A673 (cell line): ENCODE results near the gene CLIC4. TPM values are rescaled to one million over a fixed set of nuclear protein-coding genes. Genes with fewer than 3 reads are reported as not detected.

Experiments used
- BruUV-seq: library from RNA; stranded (reverse); fragments of 400-500 nt; replicated peaks from 2 replicates; lab custom pipeline; 2021; lab: Mats Ljungman, UMichigan
- CTCF ChIA-PET: fragments of 300-600 bp; sonication (Branson Sonifier 250); formaldehyde crosslinking; loops from one replicate; lab custom pipeline; 2022; ENCODE audit warnings: antibody characterized with exemption; lab: Charles Lee
- POLR2A ChIA-PET: fragments of 300-600 bp; sonication (Branson Sonifier 250); formaldehyde crosslinking; loops from one replicate; lab custom pipeline; 2022; ENCODE audit warnings: antibody characterized with exemption; ENCODE audit not compliant: low non-redundant PET; lab: Charles Lee
- DNase-seq: peaks from one replicate; pipeline ENCODE4 v3.0.0-alpha.2; 2015; ENCODE audit warnings: low spot score
- H3K27ac ChIP-seq: fragments of 200-600 bp; sonication (generic); 2 replicates; pipeline ENCODE4 v1.5.1; 2016; ENCODE audit warnings: mixed run types, low read depth, mild to moderate bottlenecking, mixed read lengths, antibody characterized with exemption, low read length; ENCODE audit not compliant: poor library complexity, severe bottlenecking
- H3K27me3 ChIP-seq: fragments of 200-600 bp; sonication (generic); replicated peaks from 2 replicates; pipeline ENCODE4 v1.6.1; 2017; ENCODE audit warnings: mixed run types, low read depth, mild to moderate bottlenecking, mixed read lengths, antibody characterized with exemption, low read length; ENCODE audit not compliant: insufficient read depth, poor library complexity
- H3K36me3 ChIP-seq: fragments of 200-600 bp; sonication (generic); 2 replicates; pipeline ENCODE4 v1.6.1; 2016; ENCODE audit warnings: mixed run types, mild to moderate bottlenecking, mixed read lengths, antibody characterized with exemption, low read length; ENCODE audit not compliant: insufficient read depth, poor library complexity, severe bottlenecking
- H3K4me1 ChIP-seq: fragments of 200-600 bp; sonication (generic); 2 replicates; pipeline ENCODE4 v1.6.1; 2017; ENCODE audit warnings: mixed run types, mild to moderate bottlenecking, mixed read lengths, antibody characterized with exemption, low read length; ENCODE audit not compliant: insufficient read depth, poor library complexity, severe bottlenecking
- H3K4me3 ChIP-seq: fragments of 200-600 bp; sonication (generic); 2 replicates; pipeline ENCODE4 v1.5.1; 2016; ENCODE audit warnings: low read depth, mixed run types, mild to moderate bottlenecking, mixed read lengths, low read length; ENCODE audit not compliant: poor library complexity, severe bottlenecking
- H3K9me3 ChIP-seq: fragments of 200-600 bp; sonication (generic); 2 replicates; pipeline ENCODE4 v1.6.1; 2016; ENCODE audit warnings: mixed run types, low read depth, mild to moderate bottlenecking, mixed read lengths, antibody characterized with exemption, low read length; ENCODE audit not compliant: poor library complexity, severe bottlenecking
- CTCF ChIP-seq: fragments of 300-800, 200-600 bp; sonication (generic); conservative IDR thresholded peaks from 2 replicates; pipeline ENCODE4 v1.5.1; 2017; ENCODE audit warnings: low read depth, mild to moderate bottlenecking, antibody characterized with exemption, low read length, moderate library complexity, mixed read lengths
- EZH2 ChIP-seq: fragments of 200-600 bp; sonication (generic); IDR thresholded peaks from 2 replicates; pipeline ENCODE4 v1.6.1; 2017; ENCODE audit warnings: borderline replicate concordance, low read depth, mild to moderate bottlenecking, mixed read lengths, antibody characterized with exemption, low read length; ENCODE audit not compliant: poor library complexity, severe bottlenecking
- intact Hi-C: fragments of 100-400 bp; cut with micrococcal nuclease; formaldehyde crosslinking; loops from one replicate; pipeline ENCODE4 v1.10.0; 2022; ENCODE audit not compliant: unreplicated experiment
- total RNA-seq: library from RNA; stranded (reverse); gene quantifications from 2 replicates; pipeline ENCODE4 v1.2.3, GENCODE V29; 2021

CLIC4 gene
- total RNA-seq, 1 experiment from 2014 or later = 207 TPM

GRCh38 chr1:24707687-24708086 lies 37.6 kb upstream of the CLIC4 start:
- intact Hi-C loops = no loop called here
- POLR2A ChIA-PET = no interaction called here
- DNase-seq = no peak
- Histone ChIP-seq H3K27ac (no peak overlapping the region), H3K9me3 (no peaks in the 10 kb centered on the region), H3K4me1 (peaks cover 11% of the 10 kb centered on the region), H3K4me3 (no peak overlapping the region), H3K36me3 (no peaks in the 10 kb centered on the region), H3K27me3 (no peaks in the 10 kb centered on the region)
- no peak for TF ChIP-seq CTCF
- no peak for TF ChIP-seq EZH2
- BruUV-seq = no TSS peak
- CTCF ChIA-PET = no interaction called here

- H3K9me3 ChIP-seq = no peaks in the 10 kb centered on the region
- no peak for DNase-seq
- TF ChIP-seq CTCF = no peak
- no peak for TF ChIP-seq EZH2
- peaks cover 11% of the 10 kb centered on the region for H3K4me1 ChIP-seq
- no peak overlapping the region for H3K4me3 ChIP-seq
- H3K36me3 ChIP-seq = no peaks in the 10 kb centered on the region
- ChIA-PET CTCF (no interaction called here), POLR2A (no interaction called here)
- no TSS peak for BruUV-seq
- intact Hi-C loops = no loop called here
- H3K27ac ChIP-seq = no peak overlapping the region
- no peaks in the 10 kb centered on the region for H3K27me3 ChIP-seq
Measured at GRCh38 chr1:24708938-24709337, 36.3 kb upstream of the CLIC4 start.

- ChIA-PET POLR2A (interaction anchor here (1.0 kb wide), 1 partner anchor 26 kb away, joined by 5 read pairs; no protein-coding TSS in a partner anchor), CTCF (no interaction called here)
- intact Hi-C loops = no loop called here
Measured at GRCh38 chr1:24709791-24710441, 35.3 kb upstream of the CLIC4 start.

More at GRCh38 chr1:24709791-24710441, 35.3 kb upstream of the CLIC4 start:
- peaks cover 10% of the 10 kb centered on the region for H3K4me1 ChIP-seq
- no peak overlapping the region for H3K27ac ChIP-seq
- no peaks in the 10 kb centered on the region for H3K27me3 ChIP-seq
- DNase-seq = no peak
- BruUV-seq = no TSS peak
- no peaks in the 10 kb centered on the region for H3K36me3 ChIP-seq
- TF ChIP-seq CTCF (no peak), EZH2 (no peak)
- H3K9me3 ChIP-seq = no peaks in the 10 kb centered on the region
- no peak overlapping the region for H3K4me3 ChIP-seq
